Right atrium auricular region (tissue), 2 donors: ENCODE results near the gene CALCR. TPM values are rescaled to one million over a fixed set of nuclear protein-coding genes. Genes with fewer than 3 reads are reported as not detected.
A peak's percentile ranks its signal among the peaks of the same experiment; 100 is the strongest.

ENCODE experiments used
- DNase-seq: peaks from one replicate; pipeline ENCODE4 v3.0.0-alpha.2; 2019; ENCODE audit warnings: low spot score
- H3K27ac ChIP-seq, 2 donors: fragments of 200-600 bp; sonication (generic); 1 replicate in 1 of 2; 2 replicates in 1 of 2; pipeline ENCODE4 v1.5.1; 2016 to 2019
- H3K27me3 ChIP-seq, 2 donors: fragments of 200-600 bp; sonication (generic); one replicate each; pipeline versions ENCODE4 v1.5.1 to v1.6.0; 2017 to 2019
- H3K36me3 ChIP-seq: fragments of 200-600 bp; sonication (generic); one replicate; pipeline ENCODE4 v1.5.1; 2016
- H3K4me1 ChIP-seq, 2 donors: fragments of 200-600 bp; sonication (generic); one replicate each; pipeline versions ENCODE4 v1.5.1 to v1.6.0; 2017 to 2019
- H3K4me3 ChIP-seq, 2 donors: fragments of 200-600 bp; sonication (generic); 1 replicate in 1 of 2; 2 replicates in 1 of 2; pipeline ENCODE4 v1.5.1; 2017 to 2019; ENCODE audit warnings: mild to moderate bottlenecking in 1 of 2, moderate library complexity in 1 of 2
- H3K9me3 ChIP-seq, 2 donors: fragments of 200-600 bp; sonication (generic); one replicate each; pipeline ENCODE4 v1.5.1; 2019
- CTCF ChIP-seq, 2 donors: fragments of 200-600 bp; sonication (generic); IDR thresholded peaks; one replicate each; pipeline ENCODE4 v1.5.1; 2019; ENCODE audit warnings: antibody characterized with exemption in 2 of 2
- total RNA-seq, 2 donors: library from RNA; depleted of rRNA; stranded (reverse); fragments of >200 nt; gene quantifications; one replicate each; pipeline ENCODE4 v1.1.0, GENCODE V29; 2016

CALCR gene
- total RNA-seq, 2 donors from 2014 or later = 0.15 TPM; not detected in 1

- no peaks in the 10 kb centered on the region for H3K9me3 ChIP-seq
- H3K27me3 ChIP-seq = peaks cover 0 to 3% of the 10 kb centered on the region in 2 donors
- H3K4me1 ChIP-seq = no peaks in the 10 kb centered on the region
- H3K4me3 ChIP-seq = no peak overlapping the region
- no peak for DNase-seq
- H3K36me3 ChIP-seq = no peaks in the 10 kb centered on the region
- H3K27ac ChIP-seq = no peak overlapping the region
- no peak for TF ChIP-seq CTCF (IDR thresholded peaks at IDR 0.05)
These were observed 4.2 kb upstream of the CALCR start for GRCh38 chr7:93578762-93579161.

GRCh38 chr7:93575555-93576399 is 1.3 kb upstream of the CALCR start:
- Histone ChIP-seq H3K27ac (no peak overlapping the region), H3K9me3 (no peaks in the 10 kb centered on the region), H3K4me1 (no peaks in the 10 kb centered on the region), H3K27me3 (peaks cover 0 to 3% of the 10 kb centered on the region in 2 donors), H3K4me3 (no peak overlapping the region), H3K36me3 (no peaks in the 10 kb centered on the region)
- peak; percentile 56 for DNase-seq
- TF ChIP-seq CTCF (IDR thresholded peaks at IDR 0.05) = no peak

GRCh38 chr7:93574269-93574645 is 267 bp downstream of the CALCR start:
- Histone ChIP-seq H3K27ac (no peak overlapping the region), H3K4me3 (no peak overlapping the region), H3K4me1 (no peaks in the 10 kb centered on the region), H3K36me3 (no peaks in the 10 kb centered on the region), H3K9me3 (no peaks in the 10 kb centered on the region), H3K27me3 (peaks cover 0 to 3% of the 10 kb centered on the region in 2 donors)
- DNase-seq = no peak
- TF ChIP-seq CTCF (IDR thresholded peaks at IDR 0.05) = no peak

- Histone ChIP-seq H3K36me3 (no peaks in the 10 kb centered on the region), H3K4me1 (no peaks in the 10 kb centered on the region), H3K27ac (no peak overlapping the region), H3K4me3 (no peak overlapping the region), H3K27me3 (peaks cover 0 to 1% of the 10 kb centered on the region in 2 donors), H3K9me3 (no peaks in the 10 kb centered on the region)
- no peak for TF ChIP-seq CTCF (IDR thresholded peaks at IDR 0.05)
- no peak for DNase-seq
These were observed 5.3 kb downstream of the CALCR start for GRCh38 chr7:93569189-93569588.

GRCh38 chr7:93566876-93567275 is 7.6 kb downstream of the CALCR start:
- no peak overlapping the region for H3K27ac ChIP-seq
- DNase-seq = no peak
- H3K4me3 ChIP-seq = no peak overlapping the region
- no peaks in the 10 kb centered on the region for H3K36me3 ChIP-seq
- H3K9me3 ChIP-seq = no peaks in the 10 kb centered on the region
- no peaks in the 10 kb centered on the region for H3K27me3 ChIP-seq
- H3K4me1 ChIP-seq = no peaks in the 10 kb centered on the region
- TF ChIP-seq CTCF (IDR thresholded peaks at IDR 0.05) = no peak

GRCh38 chr7:93563584-93563983 is 10.9 kb downstream of the CALCR start:
- Histone ChIP-seq H3K27me3 (no peaks in the 10 kb centered on the region), H3K36me3 (no peaks in the 10 kb centered on the region), H3K4me3 (no peak overlapping the region), H3K4me1 (no peaks in the 10 kb centered on the region), H3K9me3 (no peaks in the 10 kb centered on the region), H3K27ac (no peak overlapping the region)
- no peak for DNase-seq
- TF ChIP-seq CTCF (IDR thresholded peaks at IDR 0.05) = no peak
